Tibial artery (tissue), 4 donors: ENCODE results near the gene CCL27.

Experiments
- DNase-seq, 2 donors: peaks; one replicate each; pipeline ENCODE4 v3.0.0-alpha.2; 2019
- H3K27ac ChIP-seq, 2 donors: fragments of 200-600 bp; sonication (generic) in 1 of 2; 1 replicate in 1 of 2; 2 replicates in 1 of 2; pipeline ENCODE4 v1.5.1; 2018 to 2019; ENCODE audit warnings: mild to moderate bottlenecking in 1 of 2
- H3K27me3 ChIP-seq, 2 donors: fragments of 200-600 bp; sonication (generic) in 1 of 2; one replicate each; pipeline versions ENCODE4 v1.5.1 to v1.6.0; 2016 to 2019
- H3K36me3 ChIP-seq, 3 donors: fragments of 200-600 bp; sonication (generic) in 2 of 3; one replicate each; pipeline ENCODE4 v1.5.1; 2016 to 2019; ENCODE audit warnings: mild to moderate bottlenecking in 2 of 3
- H3K4me1 ChIP-seq, 4 donors: fragments of 200-600 bp; sonication (generic) in 2 of 4; 1 replicate in 3 of 4; 2 replicates in 1 of 4; pipeline ENCODE4 v1.5.1; 2016 to 2019
- H3K4me3 ChIP-seq, 2 donors: fragments of 200-600 bp; sonication (generic) in 1 of 2; 1 replicate in 1 of 2; 2 replicates in 1 of 2; pipeline ENCODE4 v1.5.1; 2018 to 2019; ENCODE audit warnings: mild to moderate bottlenecking in 2 of 2
- H3K9me3 ChIP-seq, 3 donors: fragments of 200-600 bp; sonication (generic) in 1 of 3; one replicate each; pipeline ENCODE4 v1.5.1; 2016 to 2019
- CTCF ChIP-seq, 2 experiments: fragments of 200-600 bp in 1 of 2; fragments of 450-650 bp in 1 of 2; IDR thresholded peaks; one replicate each; pipeline ENCODE4 v1.5.1; 2017 to 2019; ENCODE audit warnings: antibody characterized with exemption in 2 of 2, mild to moderate bottlenecking in 1 of 2, moderate library complexity in 1 of 2
- intact Hi-C: fragments of 100-400 bp; cut with DNase I; formaldehyde crosslinking; loops from one replicate; pipeline ENCODE4 v1.15.0; 2023; ENCODE audit warnings: low total_unique reads

The CCL27 gene

GRCh38 chr9:34623374-34624235, 38.9 kb downstream of the CCL27 start:
- DNase-seq = no peak
- no peak overlapping the region for H3K27ac ChIP-seq
- no peak overlapping the region for H3K4me3 ChIP-seq

GRCh38 chr9:34620061-34620994, 42.1 kb downstream of the CCL27 start, which contains the start of gene DCTN3:
Gene DCTN3 (minus strand): TSS chr9:34620495. CDS start chr9:34620464, 31 bp downstream.
- Histone ChIP-seq H3K9me3 (no peaks in the 10 kb centered on the region), H3K4me3 (peak within 1 kb of the TSS; percentile 71 to 95), H3K27ac (peak within 1 kb of the TSS; percentile 54 to 69), H3K27me3 (peaks cover 4 to 35% of the 10 kb centered on the region in 2 donors), H3K4me1 (peaks cover 0 to 32% (median 20%) of the 10 kb centered on the region in 4 donors), H3K36me3 (peaks cover 11 to 35% (median 29%) of the 10 kb centered on the region in 3 donors)
- peak; percentile 95 to 96 for DNase-seq
- no peak for TF ChIP-seq CTCF (IDR thresholded peaks at IDR 0.05)
- intact Hi-C loops = no loop called here

More at GRCh38 chr9:34623374-34624235, 38.9 kb downstream of the CCL27 start:
- Histone ChIP-seq H3K4me1 (peaks cover 0 to 35% (median 26%) of the 10 kb centered on the region in 4 donors), H3K9me3 (no peaks in the 10 kb centered on the region), H3K27me3 (peaks cover 4 to 66% of the 10 kb centered on the region in 2 donors), H3K36me3 (peaks cover 0 to 2% (median 0%) of the 10 kb centered on the region in 3 donors)
- intact Hi-C loops = no loop called here
- no peak for TF ChIP-seq CTCF (IDR thresholded peaks at IDR 0.05)

GRCh38 chr9:34615132-34615531, 47.3 kb downstream of the CCL27 start:
- H3K27me3 ChIP-seq = no peaks in the 10 kb centered on the region
- H3K9me3 ChIP-seq = no peaks in the 10 kb centered on the region
- H3K27ac ChIP-seq = no peak overlapping the region
- TF ChIP-seq CTCF (IDR thresholded peaks at IDR 0.05) = no peak
- intact Hi-C loops = loop anchor here (10.0 kb wide), 2 partner anchors 90 to 160 kb away; partner anchors contain the start of genes DNAI1 and FAM219A
- peaks cover 11 to 53% (median 47%) of the 10 kb centered on the region in 3 donors for H3K36me3 ChIP-seq
- H3K4me1 ChIP-seq = peaks cover 0 to 33% (median 29%) of the 10 kb centered on the region in 4 donors
- H3K4me3 ChIP-seq = no peak overlapping the region
- DNase-seq = no peak

- no peaks in the 10 kb centered on the region for H3K27me3 ChIP-seq
- peaks cover 11 to 44% (median 42%) of the 10 kb centered on the region in 3 donors for H3K36me3 ChIP-seq
- peak overlapping the region; percentile 76 to 83 for H3K27ac ChIP-seq
- peaks cover 0 to 24% (median 20%) of the 10 kb centered on the region in 4 donors for H3K4me1 ChIP-seq
- peak; percentile 72 to 85 for DNase-seq
- intact Hi-C loops = loop anchor here (2.0 to 10.0 kb wide), 3 partner anchors 20 to 158 kb away; partner anchors contain the start of genes DNAI1 and FAM219A
- peak; percentile 78 to 86 for TF ChIP-seq CTCF (IDR thresholded peaks at IDR 0.05)
- H3K4me3 ChIP-seq = peak overlapping the region; percentile 60 to 63
- H3K9me3 ChIP-seq = no peaks in the 10 kb centered on the region
Observed at GRCh38 chr9:34612788-34613390, 49.6 kb downstream of the CCL27 start.
